SK-N-SH (cell line): Measurements from ENCODE around the gene CHST1. TPM values are rescaled to one million over a fixed set of nuclear protein-coding genes. Genes with fewer than 3 reads are reported as not detected.

ENCODE experiments used
- CTCF ChIA-PET: fragments of 300-600, 350-600 bp; formaldehyde crosslinking; extraction: SDS; loops from one replicate; lab custom pipeline; 2021; lab: Yijun Ruan, JAX
- POLR2A ChIA-PET: fragments of 350-600 bp; sonication (Branson Sonifier 250); formaldehyde crosslinking; extraction: SDS; loops from one replicate; lab custom pipeline; 2020; ENCODE audit warnings: antibody characterized with exemption, inconsistent platforms; lab: Yijun Ruan, JAX
- DNase-seq: peaks from one replicate; pipeline ENCODE4 v3.0.0; 2012
- H2AFZ ChIP-seq: fragments of 200-600 bp; sonication (generic); 2 replicates; pipeline ENCODE4 v1.8.1; 2016; ENCODE audit warnings: antibody characterized with exemption, mild to moderate bottlenecking, low read depth
- H3F3A ChIP-seq: fragments of 200-600 bp; sonication (generic); replicated peaks from 2 replicates; pipeline ENCODE3; 2016; ENCODE audit warnings: antibody characterized with exemption, mild to moderate bottlenecking; ENCODE audit not compliant: insufficient read depth
- H3K27ac ChIP-seq, 2 experiments: fragments of 200-500 bp in 1 of 2; fragments of 200-600 bp in 1 of 2; sonication (Bioruptor generic) in 1 of 2; sonication (generic), shearing (Covaris generic) in 1 of 2; 2 replicates each; pipeline versions ENCODE4 v1.5.1 to v1.6.1; 2014 to 2016; ENCODE audit warnings: low read depth in 2 of 2, inconsistent platforms in 1 of 2, low read length in 1 of 2, mild to moderate bottlenecking in 1 of 2, mixed read lengths in 1 of 2
- H3K27me3 ChIP-seq: fragments of 200-600 bp; sonication (generic), shearing (Covaris generic); 2 replicates; pipeline ENCODE4 v1.6.1; 2016; ENCODE audit warnings: mixed run types; ENCODE audit not compliant: insufficient read depth
- H3K36me3 ChIP-seq, 2 experiments: fragments of 200-500 bp in 1 of 2; fragments of 200-600 bp in 1 of 2; sonication (Bioruptor generic) in 1 of 2; sonication (generic) in 1 of 2; replicated peaks in 1 of 2; 2 replicates each; pipeline versions ENCODE3 to v1.5.1; 2014 to 2016; ENCODE audit warnings: low read length in 1 of 2, mild to moderate bottlenecking in 1 of 2; ENCODE audit not compliant: insufficient read depth in 2 of 2, control insufficient read depth in 1 of 2
- H3K4me1 ChIP-seq, 2 experiments: fragments of 200-500 bp in 1 of 2; fragments of 200-600 bp in 1 of 2; sonication (Bioruptor generic) in 1 of 2; sonication (generic), shearing (Covaris generic) in 1 of 2; 2 replicates each; pipeline versions ENCODE4 v1.5.1 to v1.6.1; 2014 to 2016; ENCODE audit warnings: low read depth in 1 of 2, low read length in 1 of 2, mixed run types in 1 of 2; ENCODE audit not compliant: insufficient read depth in 2 of 2, control insufficient read depth in 1 of 2
- H3K4me2 ChIP-seq: fragments of 200-600 bp; sonication (generic), shearing (Covaris generic); 2 replicates; pipeline ENCODE4 v1.6.1; 2017; ENCODE audit warnings: mixed run types
- H3K4me3 ChIP-seq, 2 experiments: fragments of 200-500 bp in 1 of 2; fragments of 200-600 bp in 1 of 2; sonication (Bioruptor generic) in 1 of 2; sonication (generic), shearing (Covaris generic) in 1 of 2; 2 replicates each; pipeline versions ENCODE4 v1.5.1 to v1.8.1; 2014 to 2016; ENCODE audit warnings: low read depth in 2 of 2, inconsistent platforms in 1 of 2, low read length in 1 of 2, mild to moderate bottlenecking in 1 of 2, mixed read lengths in 1 of 2, moderate library complexity in 1 of 2
- H3K79me2 ChIP-seq: fragments of 200-600 bp; sonication (generic); 2 replicates; pipeline ENCODE4 v1.8.1; 2017; ENCODE audit warnings: mild to moderate bottlenecking; ENCODE audit not compliant: insufficient read depth
- H3K9ac ChIP-seq: fragments of 200-600 bp; sonication (generic); 2 replicates; pipeline ENCODE4 v1.6.1; 2017; ENCODE audit warnings: mixed run types
- H3K9me2 ChIP-seq: fragments of 200-600 bp; sonication (generic); 2 replicates; pipeline ENCODE4 v1.6.1; 2017; ENCODE audit warnings: mixed run types
- H3K9me3 ChIP-seq: fragments of 200-600 bp; sonication (generic); 2 replicates; pipeline ENCODE4 v1.6.1; 2017; ENCODE audit warnings: mixed run types, mild to moderate bottlenecking, moderate library complexity
- H4K20me1 ChIP-seq: fragments of 200-600 bp; sonication (generic); 2 replicates; pipeline ENCODE4 v1.6.1; 2017; ENCODE audit warnings: mild to moderate bottlenecking, mixed run types; ENCODE audit not compliant: insufficient read depth
- CHD2 ChIP-seq: fragments of 150-350 bp; IDR thresholded peaks from 2 replicates; pipeline ENCODE4 v1.6.1; 2018; ENCODE audit warnings: low read length; ENCODE audit not compliant: partially characterized antibody
- ELF1 ChIP-seq: IDR thresholded peaks from 2 replicates; pipeline ENCODE4 v1.4.0; 2012
- FOXJ3 ChIP-seq: sonication (generic); formaldehyde crosslinking; IDR thresholded peaks from 2 replicates; pipeline ENCODE4 v1.5.1; 2020; ENCODE audit warnings: mild to moderate bottlenecking, missing genetic modification reagents
- FOXM1 ChIP-seq: IDR thresholded peaks from 2 replicates; pipeline ENCODE4 v1.4.0; 2012; ENCODE audit warnings: low read depth, mild to moderate bottlenecking
- GABPA ChIP-seq: IDR thresholded peaks from 2 replicates; pipeline ENCODE4 v1.4.0; 2012; ENCODE audit warnings: low read depth, mild to moderate bottlenecking
- IRF3 ChIP-seq: fragments of 150-350 bp; IDR thresholded peaks from 2 replicates; pipeline ENCODE4 v1.6.1; 2016; ENCODE audit warnings: mild to moderate bottlenecking, low read depth, low read length
- JUND ChIP-seq: IDR thresholded peaks from 2 replicates; pipeline ENCODE4 v1.4.0; 2012
- MEF2A ChIP-seq: IDR thresholded peaks from 2 replicates; pipeline ENCODE4 v1.4.0; 2012; ENCODE audit warnings: low read depth, borderline replicate concordance
- MXI1 ChIP-seq: IDR thresholded peaks from 2 replicates; pipeline ENCODE4 v1.6.1; 2012; ENCODE audit warnings: mild to moderate bottlenecking, low read depth, low read length, improper control_type of control experiment
- NFIC ChIP-seq: IDR thresholded peaks from 2 replicates; pipeline ENCODE4 v1.4.0; 2012; ENCODE audit warnings: borderline replicate concordance
- RAD21 ChIP-seq: IDR thresholded peaks from 2 replicates; pipeline ENCODE4 v1.6.1; 2012; ENCODE audit warnings: mild to moderate bottlenecking, low read length
- REST ChIP-seq: IDR thresholded peaks from 2 replicates; pipeline ENCODE4 v1.6.1; 2012; ENCODE audit warnings: mild to moderate bottlenecking, low read depth, low read length, moderate library complexity
- RFX5 ChIP-seq: IDR thresholded peaks from 2 replicates; pipeline ENCODE4 v1.6.1; 2012; ENCODE audit warnings: mild to moderate bottlenecking, improper control_type of control experiment, low read length
- RXRA ChIP-seq: IDR thresholded peaks from 2 replicates; pipeline ENCODE4 v1.4.0; 2012; ENCODE audit warnings: low read depth, mild to moderate bottlenecking, borderline replicate concordance
- SMC3 ChIP-seq: IDR thresholded peaks from 2 replicates; pipeline ENCODE4 v1.6.1; 2012; ENCODE audit warnings: low read depth, low read length, improper control_type of control experiment
- TCF12 ChIP-seq: IDR thresholded peaks from 2 replicates; pipeline ENCODE4 v1.4.0; 2012
- USF1 ChIP-seq: IDR thresholded peaks from 2 replicates; pipeline ENCODE4 v1.4.0; 2012; ENCODE audit warnings: low read depth, borderline replicate concordance
- YY1 ChIP-seq: IDR thresholded peaks from 2 replicates; pipeline ENCODE4 v1.4.0; 2012; ENCODE audit warnings: low read depth, mild to moderate bottlenecking
- ZBTB33 ChIP-seq: IDR thresholded peaks from 2 replicates; pipeline ENCODE4 v1.4.0; 2012; ENCODE audit warnings: low read depth, borderline replicate concordance
- WGBS: methylation state at CpG from one replicate; pipeline ENCODE4 v1.1.6; 2017; ENCODE audit warnings: low lambda C conversion rate; 5-methylcytosine and 5-hydroxymethylcytosine counted together
- polyA plus RNA-seq, 3 experiments: library from polyadenylated mRNA; depleted of rRNA; stranded (reverse); fragments of >200 nt; gene quantifications; 2 replicates each; pipeline ENCODE4 v1.2.3, GENCODE V29; 2012
- TF ChIP-seq, protein P1 (sequence below): IDR thresholded peaks from 2 replicates; pipeline ENCODE4 v1.4.0; 2012; ENCODE audit warnings: low read depth

CHST1 gene
- polyA plus RNA-seq, 1 of the 3 experiments (the other 2 are of a cell fraction), result 4.9 TPM

- Histone ChIP-seq H3K79me2 (no peaks in the 10 kb centered on the region), H3K36me3 (no peaks in the 10 kb centered on the region), H4K20me1 (no peaks in the 10 kb centered on the region), H2AFZ (no peak overlapping the region), H3K4me1 (peaks cover 59 to 63% of the 10 kb centered on the region in 2 experiments; a peak in 3 of 4 replicates), H3K4me3 (peak overlapping the region in 1 of 2 experiments; percentile 71; a peak in 1 of 4 replicates), H3K27ac (peak overlapping the region in 1 of 2 experiments; percentile 83; a peak in 2 of 4 replicates), H3F3A (peaks cover 5% of the 10 kb centered on the region), H3K4me2 (peak overlapping the region; percentile 94), H3K27me3 (peaks cover 8% of the 10 kb centered on the region; the same call in 1 of the 2 replicates), H3K9ac (peak overlapping the region; percentile 67), H3K9me2 (no peaks in the 10 kb centered on the region), H3K9me3 (no peaks in the 10 kb centered on the region)
- ChIA-PET POLR2A (interaction anchor here (0.6 kb wide), 1 partner anchor 143 kb away, joined by 3 read pairs; no protein-coding TSS in a partner anchor), CTCF (interaction anchor here (1.0 to 15.3 kb wide), 4 partner anchors 35 to 289 kb away, joined by 3 to 302 read pairs (median 26); no protein-coding TSS in a partner anchor)
- TF ChIP-seq, protein P1, sequence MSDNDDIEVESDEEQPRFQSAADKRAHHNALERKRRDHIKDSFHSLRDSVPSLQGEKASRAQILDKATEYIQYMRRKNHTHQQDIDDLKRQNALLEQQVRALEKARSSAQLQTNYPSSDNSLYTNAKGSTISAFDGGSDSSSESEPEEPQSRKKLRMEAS, result no peak
- no peak for TF ChIP-seq RAD21
- no peak for TF ChIP-seq JUND
- no peak for TF ChIP-seq TCF12
- no peak for TF ChIP-seq ZBTB33
- TF ChIP-seq MEF2A, result no peak
- no peak for TF ChIP-seq REST
- no peak for TF ChIP-seq SMC3
- no peak for TF ChIP-seq GABPA
- TF ChIP-seq IRF3, result no peak
- TF ChIP-seq MXI1, result no peak
- TF ChIP-seq YY1, result no peak
- no peak for TF ChIP-seq NFIC
- no peak for TF ChIP-seq RXRA
- no peak for TF ChIP-seq FOXJ3 (CRISPR knock-in tag)
- TF ChIP-seq FOXM1, result no peak
- no peak for TF ChIP-seq USF1
- TF ChIP-seq ELF1, result no peak
- no peak for TF ChIP-seq CHD2
- no peak for TF ChIP-seq RFX5
- 87% methylated on average over 3 of the region's 5 CpGs for WGBS
- DNase-seq, result no peak
These were observed 3.2 kb downstream of the CHST1 start for GRCh38 chr11:45662096-45662664.
